GM18519 (cell line): ENCODE results near the gene DRAP1.

Experiments used
- ATAC-seq: cut with Tn5 transposase; IDR thresholded peaks from one replicate; pipeline ENCODE4 v1.9.1; 2021; ENCODE audit warnings: mild to moderate bottlenecking, moderate library complexity; ENCODE audit not compliant: unreplicated experiment, low FRiP score

The DRAP1 gene

DNA sequence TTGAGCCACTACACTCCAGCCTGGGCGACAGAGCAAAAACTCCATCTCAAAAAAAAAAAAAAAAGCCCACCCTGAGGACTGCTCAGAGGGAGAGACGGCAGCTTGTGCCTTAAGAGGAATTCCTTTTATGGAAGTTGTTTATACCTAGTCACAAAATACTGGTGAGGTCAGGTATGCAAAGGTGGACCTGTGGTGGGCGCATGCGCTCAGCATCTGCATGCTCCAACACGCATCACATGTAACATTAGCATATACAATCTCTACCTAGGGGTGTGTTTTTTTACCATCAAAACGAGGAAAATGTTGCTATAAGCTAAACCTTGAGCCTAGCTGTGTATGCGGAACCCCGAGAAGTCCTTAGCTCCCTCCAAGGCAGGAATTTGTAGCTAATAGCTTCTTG, 35.5 kb downstream of the DRAP1 start:
- ATAC-seq, result no peak

DNA sequence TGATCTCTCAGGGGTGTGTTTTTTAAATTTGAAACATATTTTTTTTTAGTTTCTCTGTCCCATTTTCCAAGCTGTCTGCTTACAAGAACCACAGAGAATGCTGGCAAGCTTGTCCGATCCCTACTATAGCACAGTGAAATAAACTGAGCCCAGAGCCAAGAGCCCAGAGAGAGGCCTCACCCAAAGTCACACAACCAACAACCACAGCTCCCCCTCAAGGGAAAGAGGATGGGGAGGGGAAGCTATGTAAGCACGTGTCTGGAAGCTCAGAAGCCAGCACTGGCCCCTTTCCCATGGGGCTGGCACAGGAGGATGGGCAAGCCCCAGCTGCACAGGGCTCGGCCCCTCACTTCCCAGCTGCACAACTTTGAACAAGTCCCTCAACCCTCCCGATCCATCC, 39.1 kb downstream of the DRAP1 start:
- ATAC-seq, result no peak

DNA sequence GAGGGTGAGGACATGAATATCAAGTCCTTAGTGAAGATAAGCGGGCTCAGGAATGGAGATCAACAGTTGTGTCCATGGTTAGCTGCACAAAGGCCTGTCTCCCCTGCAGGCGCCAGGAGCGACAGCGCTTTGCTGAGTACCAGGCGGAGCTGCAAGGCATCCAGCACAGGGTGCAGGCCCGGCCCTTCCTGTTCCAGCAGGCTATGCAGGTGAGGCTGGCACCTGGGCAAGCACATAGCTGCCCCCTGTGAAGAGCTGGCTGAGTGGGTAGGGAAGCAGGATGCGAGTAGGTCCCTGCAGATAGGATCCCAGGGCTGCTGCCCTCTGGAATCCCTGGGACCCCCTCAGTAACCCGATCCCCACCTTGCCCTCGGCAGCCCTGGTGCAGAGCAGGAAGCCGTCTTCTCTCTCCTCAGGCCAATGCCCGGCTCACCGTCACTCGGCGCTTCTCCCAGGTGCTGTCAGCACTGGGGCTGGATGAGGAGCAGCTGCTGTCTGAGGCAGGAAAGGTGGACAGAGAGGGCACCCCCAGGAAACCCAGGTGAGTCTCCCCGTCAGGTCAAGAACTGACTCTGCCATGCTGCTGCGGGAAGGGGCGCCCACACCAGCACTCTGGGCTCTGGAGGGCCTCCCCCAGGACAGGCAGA, 39.7 kb downstream of the DRAP1 start:
- no peak for ATAC-seq

DNA sequence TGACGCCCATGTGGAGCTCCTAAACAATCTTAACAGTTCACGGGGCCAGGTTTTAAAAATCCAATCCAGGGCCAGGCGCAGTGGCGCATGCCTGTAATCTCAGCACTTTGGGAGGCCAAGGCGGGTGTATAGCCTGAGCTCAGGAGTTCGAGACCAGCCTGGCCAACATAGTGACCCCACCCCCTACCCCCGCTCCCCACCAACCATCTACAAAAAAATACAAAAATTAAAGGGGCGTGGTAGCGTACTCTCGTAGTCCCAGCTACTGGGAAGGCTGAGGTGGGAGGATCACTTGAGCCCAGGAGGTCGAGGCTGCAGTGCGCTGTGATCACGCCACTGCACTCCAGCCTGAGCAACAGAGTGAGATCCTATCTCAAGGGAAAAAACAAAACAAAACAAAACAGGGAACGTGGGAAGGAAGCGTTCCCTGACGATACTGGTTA, 41.6 kb downstream of the DRAP1 start:
- no peak for ATAC-seq

DNA sequence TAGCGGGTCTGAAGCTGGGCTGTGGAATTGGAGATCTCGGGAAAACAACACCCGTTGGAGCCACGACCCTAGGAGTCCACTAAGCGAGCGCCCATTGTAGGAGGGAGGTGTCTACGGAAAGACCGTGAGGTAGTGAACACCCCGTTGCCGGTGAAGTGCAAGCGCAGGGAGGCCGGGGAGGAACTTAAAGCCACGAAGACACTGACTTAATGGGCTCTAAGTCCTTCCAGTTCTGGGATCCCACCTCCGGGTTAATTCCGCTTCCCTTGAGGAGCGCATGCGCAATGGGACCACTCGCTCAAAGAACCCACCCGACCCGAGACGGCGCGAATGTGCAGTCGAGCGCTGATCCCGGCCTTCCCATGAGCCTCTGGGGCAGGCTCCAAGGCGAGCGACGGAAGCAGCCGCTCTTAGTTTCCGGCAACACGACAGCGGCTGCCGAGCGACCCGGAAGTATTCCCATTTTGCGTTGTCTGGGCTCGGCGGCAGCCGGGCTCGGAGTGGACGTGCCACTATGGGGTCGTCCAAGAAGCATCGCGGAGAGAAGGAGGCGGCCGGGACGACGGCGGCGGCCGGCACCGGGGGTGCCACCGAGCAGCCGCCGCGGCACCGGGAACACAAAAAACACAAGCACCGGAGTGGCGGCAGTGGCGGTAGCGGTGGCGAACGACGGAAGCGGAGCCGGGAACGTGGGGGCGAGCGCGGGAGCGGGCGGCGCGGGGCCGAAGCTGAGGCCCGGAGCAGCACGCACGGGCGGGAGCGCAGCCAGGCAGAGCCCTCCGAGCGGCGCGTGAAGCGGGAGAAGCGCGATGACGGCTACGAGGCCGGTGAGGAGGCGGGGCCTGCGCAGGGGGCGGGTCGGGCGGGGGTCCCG, 42.3 kb downstream of the DRAP1 start, which contains the start of gene SART1:
TSS of gene SART1 (plus strand) at position 468 of the 874 bp plus-strand sequence. CDS start at position 515, 47 bp downstream.
- peak; percentile 63 for ATAC-seq

DNA sequence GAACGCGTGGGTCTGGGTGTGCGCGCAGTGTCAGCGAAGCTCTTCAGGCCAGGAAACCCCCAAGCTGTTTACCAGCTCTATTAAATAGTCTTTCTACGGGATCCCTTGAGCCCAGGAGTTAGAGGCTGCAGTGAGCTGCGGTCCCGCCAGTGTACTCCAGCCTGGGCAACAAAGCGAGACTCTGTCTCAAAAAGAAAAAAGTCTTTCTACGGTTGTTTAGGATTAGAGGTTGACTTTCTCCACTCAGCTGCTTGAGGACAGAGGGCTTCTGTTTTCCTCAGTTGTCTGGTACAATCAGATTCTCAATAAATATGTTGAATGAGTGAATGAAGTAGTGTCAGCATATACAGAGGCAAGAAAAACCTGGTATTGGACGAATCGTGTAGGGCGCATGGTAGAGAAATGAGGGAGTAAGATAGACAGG, 42.9 kb downstream of the DRAP1 start:
- no peak for ATAC-seq

DNA sequence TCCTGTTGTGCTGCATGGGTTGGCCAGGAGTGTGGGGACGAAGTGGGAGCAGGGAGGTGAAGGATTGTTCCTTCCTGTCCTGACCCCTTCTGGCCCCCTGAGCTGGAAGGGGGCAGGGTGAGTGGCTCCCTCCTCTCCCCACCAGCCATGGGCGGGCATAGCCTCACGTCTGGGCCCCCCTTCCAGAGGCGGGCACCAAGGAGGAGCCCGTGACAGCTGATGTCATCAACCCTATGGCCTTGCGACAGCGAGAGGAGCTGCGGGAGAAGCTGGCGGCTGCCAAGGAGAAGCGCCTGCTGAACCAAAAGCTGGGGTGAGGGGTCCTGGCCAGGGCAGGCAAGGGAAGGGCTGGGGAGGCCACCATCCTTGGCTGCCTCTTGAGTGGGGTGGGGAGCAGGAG, 45.7 kb downstream of the DRAP1 start:
- ATAC-seq, result no peak

DNA sequence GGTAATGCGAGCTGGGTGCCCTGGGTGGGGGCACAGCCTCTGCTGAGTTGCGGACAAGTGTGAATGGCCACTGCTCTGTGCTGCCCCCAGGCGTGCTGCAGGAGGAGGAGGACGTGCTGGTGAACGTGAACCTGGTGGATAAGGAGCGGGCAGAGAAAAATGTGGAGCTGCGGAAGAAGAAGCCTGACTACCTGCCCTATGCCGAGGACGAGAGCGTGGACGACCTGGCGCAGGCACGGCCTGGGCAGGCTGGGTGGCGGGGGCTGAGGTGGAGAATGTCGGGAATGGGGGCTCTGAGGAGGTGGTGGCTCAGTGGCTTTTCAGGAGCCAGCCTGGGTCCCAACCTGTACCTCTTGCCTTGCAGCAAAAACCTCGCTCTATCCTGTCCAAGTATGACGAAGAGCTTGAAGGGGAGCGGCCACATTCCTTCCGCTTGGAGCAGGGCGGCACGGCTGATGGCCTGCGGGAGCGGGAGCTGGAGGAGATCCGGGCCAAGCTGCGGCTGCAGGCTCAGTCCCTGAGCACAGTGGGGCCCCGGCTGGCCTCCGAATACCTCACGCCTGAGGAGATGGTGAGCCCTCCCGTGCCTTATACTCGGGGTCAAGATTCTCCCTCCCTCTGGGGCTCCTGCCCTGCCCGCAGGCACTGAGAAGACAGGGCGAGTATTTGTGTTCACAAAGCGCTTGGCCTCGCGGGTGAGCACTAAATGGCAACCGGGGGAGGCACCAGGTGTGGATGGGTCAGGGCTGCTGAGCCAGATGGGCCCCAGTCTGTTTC, 46.9 kb downstream of the DRAP1 start:
- no peak for ATAC-seq

DNA sequence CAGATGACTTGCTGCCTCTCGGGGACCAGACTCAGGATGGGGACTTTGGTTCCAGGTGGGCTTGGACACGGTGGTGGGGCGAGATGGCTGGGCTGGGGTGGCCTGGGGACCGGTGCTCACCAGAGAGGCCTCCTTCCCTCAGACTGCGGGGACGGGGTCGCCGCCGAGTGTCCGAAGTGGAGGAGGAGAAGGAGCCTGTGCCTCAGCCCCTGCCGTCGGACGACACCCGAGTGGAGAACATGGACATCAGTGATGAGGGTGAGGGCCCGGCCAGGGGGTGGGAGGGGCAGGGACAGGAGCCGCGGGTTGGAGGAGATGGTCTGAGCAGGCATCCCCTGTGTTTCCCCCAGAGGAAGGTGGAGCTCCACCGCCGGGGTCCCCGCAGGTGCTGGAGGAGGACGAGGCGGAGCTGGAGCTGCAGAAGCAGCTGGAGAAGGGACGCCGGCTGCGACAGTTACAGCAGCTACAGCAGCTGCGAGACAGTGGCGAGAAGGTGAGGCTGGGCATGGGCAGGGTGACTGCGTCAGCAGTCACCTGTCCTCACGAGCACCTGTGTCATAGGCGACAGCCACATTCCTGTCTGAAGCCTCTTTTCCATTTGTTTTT, 48.2 kb downstream of the DRAP1 start:
- ATAC-seq, result no peak

DNA sequence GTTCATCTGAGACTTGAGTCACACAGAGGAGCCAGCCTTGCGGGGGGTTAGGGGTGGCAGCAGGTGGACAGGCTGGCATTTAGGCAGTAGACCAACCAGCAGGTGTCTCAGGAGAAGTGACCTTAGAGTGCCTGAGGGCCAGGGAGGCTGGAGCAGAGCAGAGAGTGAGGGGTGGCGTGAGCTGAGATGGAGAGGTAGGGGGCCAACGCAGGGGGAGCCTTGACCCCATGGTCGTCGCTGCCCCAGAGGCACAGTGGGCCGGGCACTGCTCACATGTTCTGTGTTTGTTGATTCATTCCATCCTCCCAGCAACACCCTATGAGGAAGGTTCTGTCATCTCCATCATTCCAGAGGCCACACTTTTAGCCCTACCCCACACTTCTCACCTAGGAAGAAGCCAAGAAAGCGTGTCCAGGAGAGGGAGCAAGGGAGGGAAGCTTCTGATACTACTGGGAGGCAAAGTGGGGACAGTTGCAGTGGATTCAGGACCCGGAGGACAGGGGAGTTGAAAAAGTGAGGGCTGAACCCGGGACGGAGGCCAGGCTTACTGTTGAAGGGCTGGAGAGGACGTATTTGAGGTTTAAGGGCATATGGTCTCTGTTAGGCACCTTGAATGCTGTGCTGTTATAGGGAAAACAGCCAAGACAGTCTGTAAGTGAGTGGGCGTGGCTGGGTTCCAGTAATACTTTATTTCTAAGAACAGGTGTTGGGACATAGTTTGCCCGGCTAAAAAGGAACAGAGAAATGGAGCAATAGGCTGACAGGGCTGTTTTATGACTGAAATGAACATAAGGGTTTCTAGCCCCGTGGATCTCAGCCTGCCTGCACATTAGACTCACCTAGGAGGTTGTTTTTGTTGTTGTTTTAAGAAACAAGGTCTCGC, 49.6 kb downstream of the DRAP1 start:
- no peak for ATAC-seq
